ENCODE results near the gene ECSIT.

DNA sequence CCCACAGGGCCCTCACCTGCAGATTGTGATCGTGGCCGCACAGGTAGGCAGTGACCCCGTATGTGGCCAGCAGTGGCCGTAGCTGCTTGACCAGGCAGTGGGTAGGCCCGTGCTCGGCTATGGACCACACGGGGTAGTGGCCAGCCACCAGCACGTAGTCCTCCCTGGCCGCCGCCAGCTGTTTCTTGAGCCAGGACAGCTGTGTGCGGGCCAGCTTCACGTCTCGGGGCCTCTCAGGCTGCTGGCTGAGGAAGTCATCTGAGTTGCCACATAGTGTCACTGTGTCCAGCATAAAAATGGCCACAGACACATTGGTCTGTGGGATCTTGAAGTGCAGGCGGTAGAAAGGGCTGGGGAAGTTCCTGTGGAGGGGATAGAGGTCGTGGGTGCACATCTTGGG lies 47.3 kb upstream of the ECSIT start:
- no peak for TF ChIP-seq CTCF (IDR thresholded peaks at IDR 0.05; ENCODE audit: insufficient read depth, low read length)
- no peak for TF ChIP-seq POLR2AphosphoS5 (IDR thresholded peaks at IDR 0.05; ENCODE audit: low read depth)
- 0 out of 2 replicates have a peak, but pooled peaks have one; percentile 7 for TF ChIP-seq SPI1 (IDR thresholded peaks at IDR 0.05; ENCODE audit: borderline replicate concordance, low read depth)
- TF ChIP-seq, protein P1, sequence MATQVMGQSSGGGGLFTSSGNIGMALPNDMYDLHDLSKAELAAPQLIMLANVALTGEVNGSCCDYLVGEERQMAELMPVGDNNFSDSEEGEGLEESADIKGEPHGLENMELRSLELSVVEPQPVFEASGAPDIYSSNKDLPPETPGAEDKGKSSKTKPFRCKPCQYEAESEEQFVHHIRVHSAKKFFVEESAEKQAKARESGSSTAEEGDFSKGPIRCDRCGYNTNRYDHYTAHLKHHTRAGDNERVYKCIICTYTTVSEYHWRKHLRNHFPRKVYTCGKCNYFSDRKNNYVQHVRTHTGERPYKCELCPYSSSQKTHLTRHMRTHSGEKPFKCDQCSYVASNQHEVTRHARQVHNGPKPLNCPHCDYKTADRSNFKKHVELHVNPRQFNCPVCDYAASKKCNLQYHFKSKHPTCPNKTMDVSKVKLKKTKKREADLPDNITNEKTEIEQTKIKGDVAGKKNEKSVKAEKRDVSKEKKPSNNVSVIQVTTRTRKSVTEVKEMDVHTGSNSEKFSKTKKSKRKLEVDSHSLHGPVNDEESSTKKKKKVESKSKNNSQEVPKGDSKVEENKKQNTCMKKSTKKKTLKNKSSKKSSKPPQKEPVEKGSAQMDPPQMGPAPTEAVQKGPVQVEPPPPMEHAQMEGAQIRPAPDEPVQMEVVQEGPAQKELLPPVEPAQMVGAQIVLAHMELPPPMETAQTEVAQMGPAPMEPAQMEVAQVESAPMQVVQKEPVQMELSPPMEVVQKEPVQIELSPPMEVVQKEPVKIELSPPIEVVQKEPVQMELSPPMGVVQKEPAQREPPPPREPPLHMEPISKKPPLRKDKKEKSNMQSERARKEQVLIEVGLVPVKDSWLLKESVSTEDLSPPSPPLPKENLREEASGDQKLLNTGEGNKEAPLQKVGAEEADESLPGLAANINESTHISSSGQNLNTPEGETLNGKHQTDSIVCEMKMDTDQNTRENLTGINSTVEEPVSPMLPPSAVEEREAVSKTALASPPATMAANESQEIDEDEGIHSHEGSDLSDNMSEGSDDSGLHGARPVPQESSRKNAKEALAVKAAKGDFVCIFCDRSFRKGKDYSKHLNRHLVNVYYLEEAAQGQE (IDR thresholded peaks at IDR 0.05; ENCODE audit: insufficient replicate concordance, low read depth): no peak
- no peak for TF ChIP-seq GABPA (IDR thresholded peaks at IDR 0.05; ENCODE audit: low read depth)
